ENCODE measurements around the gene SLC2A9. TPM values are rescaled to one million over a fixed set of nuclear protein-coding genes. Genes with fewer than 3 reads are reported as not detected.

The SLC2A9 gene
- total RNA-seq, 1 donor from 2014 or later = not detected

DNA sequence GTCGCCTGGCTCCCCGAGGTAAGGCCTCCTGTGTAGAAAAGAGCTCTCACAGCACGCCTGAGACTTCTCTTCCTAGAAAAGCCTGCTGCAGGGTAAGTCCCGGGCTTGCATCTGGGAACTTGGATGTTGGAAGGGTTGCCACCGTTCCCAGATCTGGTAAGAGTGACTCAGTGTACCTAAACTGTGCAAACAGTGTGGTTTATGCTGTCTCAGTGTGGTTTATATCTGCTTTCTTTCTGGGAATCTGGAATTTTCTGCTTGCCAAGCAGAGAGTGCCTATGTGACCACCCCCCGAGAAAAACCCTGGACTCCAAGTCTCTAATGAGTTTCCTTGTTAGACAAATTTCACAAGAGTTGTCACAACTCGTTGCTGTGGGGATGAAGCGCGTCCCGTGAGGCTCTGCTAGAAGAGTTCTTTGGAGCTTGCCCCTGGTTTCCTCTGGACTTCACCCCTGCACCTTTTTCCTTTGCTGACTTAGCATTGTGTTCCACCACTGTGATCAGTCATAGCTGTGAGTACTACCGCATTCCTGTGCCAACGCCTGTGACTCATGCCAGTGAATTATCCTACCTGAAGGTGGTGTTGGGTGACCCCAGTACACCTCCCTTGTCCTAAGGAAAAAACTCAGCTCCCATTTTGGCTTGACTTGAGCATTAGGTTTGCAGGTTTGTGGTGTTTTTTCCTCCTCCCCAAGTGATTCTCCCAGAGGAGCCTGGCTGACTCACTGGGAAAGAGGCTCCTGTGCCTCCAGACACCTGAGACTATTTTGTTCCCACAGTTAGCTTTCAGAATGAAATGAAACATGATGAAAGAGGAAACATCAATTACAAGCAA, 14.5 kb downstream of the SLC2A9 start:
- H3K27ac Mint-ChIP-seq (ENCODE audit: unreplicated experiment) = no peak overlapping the region
- DNase-seq = no peak
- peaks cover 2% of the 10 kb centered on the region for H3K9me3 Mint-ChIP-seq (ENCODE audit: unreplicated experiment)
- no peak overlapping the region for H3K4me3 Mint-ChIP-seq (ENCODE audit: unreplicated experiment)
- peaks cover 3% of the 10 kb centered on the region for H3K27me3 Mint-ChIP-seq (ENCODE audit: unreplicated experiment)
- TF ChIP-seq, protein P1, sequence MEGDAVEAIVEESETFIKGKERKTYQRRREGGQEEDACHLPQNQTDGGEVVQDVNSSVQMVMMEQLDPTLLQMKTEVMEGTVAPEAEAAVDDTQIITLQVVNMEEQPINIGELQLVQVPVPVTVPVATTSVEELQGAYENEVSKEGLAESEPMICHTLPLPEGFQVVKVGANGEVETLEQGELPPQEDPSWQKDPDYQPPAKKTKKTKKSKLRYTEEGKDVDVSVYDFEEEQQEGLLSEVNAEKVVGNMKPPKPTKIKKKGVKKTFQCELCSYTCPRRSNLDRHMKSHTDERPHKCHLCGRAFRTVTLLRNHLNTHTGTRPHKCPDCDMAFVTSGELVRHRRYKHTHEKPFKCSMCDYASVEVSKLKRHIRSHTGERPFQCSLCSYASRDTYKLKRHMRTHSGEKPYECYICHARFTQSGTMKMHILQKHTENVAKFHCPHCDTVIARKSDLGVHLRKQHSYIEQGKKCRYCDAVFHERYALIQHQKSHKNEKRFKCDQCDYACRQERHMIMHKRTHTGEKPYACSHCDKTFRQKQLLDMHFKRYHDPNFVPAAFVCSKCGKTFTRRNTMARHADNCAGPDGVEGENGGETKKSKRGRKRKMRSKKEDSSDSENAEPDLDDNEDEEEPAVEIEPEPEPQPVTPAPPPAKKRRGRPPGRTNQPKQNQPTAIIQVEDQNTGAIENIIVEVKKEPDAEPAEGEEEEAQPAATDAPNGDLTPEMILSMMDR (IDR thresholded peaks at IDR 0.05; ENCODE audit: partially characterized antibody, unreplicated experiment) = no peak
- no peaks in the 10 kb centered on the region for H3K36me3 Mint-ChIP-seq (ENCODE audit: unreplicated experiment)
- no peaks in the 10 kb centered on the region for H3K4me1 Mint-ChIP-seq (ENCODE audit: low read depth, unreplicated experiment)

DNA sequence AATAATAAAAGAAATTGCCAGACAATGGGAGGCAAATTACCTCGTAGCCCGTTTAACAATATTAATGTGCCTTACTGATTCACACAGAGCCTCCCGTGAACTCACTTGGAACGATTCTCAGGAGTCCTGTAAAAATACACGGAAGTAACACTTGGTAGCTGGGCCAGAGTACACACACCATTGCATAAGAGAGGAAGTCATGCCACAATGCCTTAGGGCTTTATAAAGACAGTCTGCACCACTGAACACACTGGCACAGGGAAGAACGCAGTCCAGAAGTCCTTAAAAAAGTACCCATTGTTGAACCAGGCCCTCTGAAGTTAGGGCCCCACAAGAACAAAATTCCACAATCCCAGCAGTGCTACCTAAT, 15.1 kb downstream of the SLC2A9 start:
- Mint-ChIP-seq H3K4me3 (ENCODE audit: unreplicated experiment) (no peak overlapping the region), H3K27me3 (ENCODE audit: unreplicated experiment) (no peaks in the 10 kb centered on the region), H3K4me1 (ENCODE audit: low read depth, unreplicated experiment) (no peaks in the 10 kb centered on the region), H3K36me3 (ENCODE audit: unreplicated experiment) (no peaks in the 10 kb centered on the region), H3K9me3 (ENCODE audit: unreplicated experiment) (peaks cover 2% of the 10 kb centered on the region), H3K27ac (ENCODE audit: unreplicated experiment) (no peak overlapping the region)
- DNase-seq = no peak
- TF ChIP-seq, protein P1 (IDR thresholded peaks at IDR 0.05; ENCODE audit: partially characterized antibody, unreplicated experiment) = no peak

DNA sequence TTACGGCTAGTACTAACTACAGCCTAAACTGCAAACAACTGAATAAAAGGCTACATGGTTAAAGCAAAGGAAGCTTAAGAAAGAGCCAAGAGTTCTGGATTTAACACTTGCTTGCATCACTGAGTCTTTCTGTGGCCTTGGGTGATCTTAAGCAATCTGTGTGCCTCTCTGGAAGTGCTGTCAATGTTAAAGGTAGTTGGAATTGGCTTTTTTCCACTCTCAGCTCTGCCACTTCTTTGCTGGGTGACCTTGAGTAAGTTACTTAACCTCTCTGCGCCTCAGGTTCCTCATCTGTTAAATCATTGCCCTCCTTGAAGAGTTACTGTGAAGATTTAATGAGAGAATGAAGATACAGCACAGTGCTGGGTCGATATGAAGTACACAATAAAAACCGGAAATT, 15.7 kb downstream of the SLC2A9 start:
- peaks cover 2% of the 10 kb centered on the region for H3K9me3 Mint-ChIP-seq (ENCODE audit: unreplicated experiment)
- H3K4me3 Mint-ChIP-seq (ENCODE audit: unreplicated experiment) = no peak overlapping the region
- no peaks in the 10 kb centered on the region for H3K4me1 Mint-ChIP-seq (ENCODE audit: low read depth, unreplicated experiment)
- TF ChIP-seq, protein P1 (IDR thresholded peaks at IDR 0.05; ENCODE audit: partially characterized antibody, unreplicated experiment) = no peak
- no peaks in the 10 kb centered on the region for H3K36me3 Mint-ChIP-seq (ENCODE audit: unreplicated experiment)
- H3K27ac Mint-ChIP-seq (ENCODE audit: unreplicated experiment) = no peak overlapping the region
- no peak for DNase-seq
- H3K27me3 Mint-ChIP-seq (ENCODE audit: unreplicated experiment) = no peaks in the 10 kb centered on the region

DNA sequence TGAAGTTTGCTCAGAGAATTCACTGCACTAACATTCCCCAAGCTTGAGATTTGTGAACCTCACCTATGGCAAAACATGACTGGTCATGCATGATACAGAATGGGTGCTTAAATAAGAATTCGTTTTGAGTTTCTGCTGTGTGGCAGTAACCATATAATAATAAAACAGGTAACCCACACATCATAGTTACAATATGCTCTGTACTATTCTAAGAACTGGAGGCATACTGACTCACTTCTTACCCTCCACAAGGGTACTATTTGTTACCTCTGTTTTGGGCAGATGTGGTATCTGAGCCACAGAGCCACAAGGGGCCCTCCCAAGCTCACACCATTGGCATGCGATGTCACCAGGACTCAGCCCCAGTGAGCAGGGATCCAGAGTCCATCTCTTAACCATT, 17.6 kb downstream of the SLC2A9 start:
- no peaks in the 10 kb centered on the region for H3K36me3 Mint-ChIP-seq (ENCODE audit: unreplicated experiment)
- TF ChIP-seq, protein P1 (IDR thresholded peaks at IDR 0.05; ENCODE audit: partially characterized antibody, unreplicated experiment) = no peak
- H3K4me1 Mint-ChIP-seq (ENCODE audit: low read depth, unreplicated experiment) = no peaks in the 10 kb centered on the region
- H3K27ac Mint-ChIP-seq (ENCODE audit: unreplicated experiment) = no peak overlapping the region
- no peaks in the 10 kb centered on the region for H3K27me3 Mint-ChIP-seq (ENCODE audit: unreplicated experiment)
- H3K9me3 Mint-ChIP-seq (ENCODE audit: unreplicated experiment) = peaks cover 2% of the 10 kb centered on the region
- no peak for DNase-seq
- no peak overlapping the region for H3K4me3 Mint-ChIP-seq (ENCODE audit: unreplicated experiment)

DNA sequence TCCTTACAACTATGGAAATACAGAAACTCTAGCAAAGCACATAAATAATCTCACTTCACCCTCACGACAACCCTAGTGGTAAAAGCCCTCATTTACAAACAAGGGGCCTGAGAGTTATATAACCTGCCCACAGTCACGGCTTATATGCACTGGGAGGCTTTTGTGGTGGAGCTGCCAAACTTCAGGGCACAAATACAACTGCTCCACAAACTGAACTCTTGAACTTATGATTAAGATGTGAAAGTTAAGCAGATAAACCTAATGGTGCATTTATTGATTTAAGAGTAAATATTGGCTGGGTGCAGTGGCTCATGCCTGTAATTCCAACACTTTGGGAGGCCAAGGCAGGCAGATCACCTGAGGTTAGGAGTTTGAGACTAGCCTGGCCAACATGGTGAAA, 19.0 kb downstream of the SLC2A9 start:
- H3K27me3 Mint-ChIP-seq (ENCODE audit: unreplicated experiment) = no peaks in the 10 kb centered on the region
- H3K4me3 Mint-ChIP-seq (ENCODE audit: unreplicated experiment) = no peak overlapping the region

More for the DNA sequence above, 19.0 kb downstream of the SLC2A9 start:
- H3K4me1 Mint-ChIP-seq (ENCODE audit: low read depth, unreplicated experiment) = no peaks in the 10 kb centered on the region
- no peak overlapping the region for H3K27ac Mint-ChIP-seq (ENCODE audit: unreplicated experiment)
- H3K9me3 Mint-ChIP-seq (ENCODE audit: unreplicated experiment) = peaks cover 2% of the 10 kb centered on the region
- no peaks in the 10 kb centered on the region for H3K36me3 Mint-ChIP-seq (ENCODE audit: unreplicated experiment)
- no peak for DNase-seq
- TF ChIP-seq, protein P1 (IDR thresholded peaks at IDR 0.05; ENCODE audit: partially characterized antibody, unreplicated experiment) = no peak

Data from glutamatergic neuron (in vitro differentiated cells).